GM21825 (cell line): ENCODE results near the gene MFN1.
"Not testable (repeated sequence)": the region's sequence is repeated elsewhere in the genome, so short reads cannot be mapped to it uniquely, and the experiment has no call there.

ENCODE experiments used
- ATAC-seq: cut with Tn5 transposase; IDR thresholded peaks from one replicate; pipeline ENCODE4 v1.9.1; 2021; ENCODE audit warnings: mild to moderate bottlenecking, moderate library complexity; ENCODE audit not compliant: unreplicated experiment

Gene MFN1

DNA sequence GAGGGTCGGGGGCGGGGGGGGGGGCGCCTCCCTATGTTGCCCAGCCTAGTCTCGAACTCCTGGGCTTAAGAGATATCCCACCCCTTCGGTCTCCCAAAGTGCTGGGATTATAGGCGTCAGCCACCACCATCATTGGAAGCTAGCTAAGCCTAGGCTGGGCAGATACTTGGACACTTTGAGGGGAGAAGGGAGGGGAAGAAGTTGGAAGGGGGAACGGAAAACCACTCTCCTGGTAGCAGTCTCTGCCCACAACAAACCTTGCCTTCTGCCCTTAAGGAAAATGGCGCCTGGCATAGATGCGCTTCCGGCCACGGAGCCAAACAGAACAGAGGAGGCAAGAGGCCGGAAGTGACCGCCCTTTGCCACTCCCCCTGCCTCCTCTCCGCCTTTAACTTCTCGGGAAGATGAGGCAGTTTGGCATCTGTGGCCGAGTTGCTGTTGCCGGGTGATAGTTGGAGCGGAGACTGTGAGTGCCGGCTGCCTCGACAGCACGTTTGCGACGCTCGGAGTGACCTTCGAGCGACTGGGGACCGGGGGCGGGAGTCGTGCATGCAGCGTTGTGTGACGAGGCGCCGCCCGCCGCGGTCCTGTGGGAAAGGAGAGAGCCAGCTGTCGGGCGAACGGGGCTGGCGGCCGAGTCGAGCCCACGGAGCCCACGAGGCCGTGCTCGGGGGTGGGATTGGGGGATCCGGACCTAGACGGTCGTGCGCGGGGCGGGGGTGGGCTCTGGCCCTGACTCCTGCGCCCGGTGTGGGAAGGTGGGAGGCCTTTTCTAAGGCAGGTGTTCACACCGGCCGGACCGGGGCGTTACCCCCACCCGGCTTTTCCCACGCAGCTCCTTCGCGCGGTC, at the start of gene MFN1:
MFN1 (plus strand) TSS at position 365 of the 850 bp plus-strand sequence. CDS start 1,143 bp downstream, outside the sequence.
- ATAC-seq, result peak; percentile 93

DNA sequence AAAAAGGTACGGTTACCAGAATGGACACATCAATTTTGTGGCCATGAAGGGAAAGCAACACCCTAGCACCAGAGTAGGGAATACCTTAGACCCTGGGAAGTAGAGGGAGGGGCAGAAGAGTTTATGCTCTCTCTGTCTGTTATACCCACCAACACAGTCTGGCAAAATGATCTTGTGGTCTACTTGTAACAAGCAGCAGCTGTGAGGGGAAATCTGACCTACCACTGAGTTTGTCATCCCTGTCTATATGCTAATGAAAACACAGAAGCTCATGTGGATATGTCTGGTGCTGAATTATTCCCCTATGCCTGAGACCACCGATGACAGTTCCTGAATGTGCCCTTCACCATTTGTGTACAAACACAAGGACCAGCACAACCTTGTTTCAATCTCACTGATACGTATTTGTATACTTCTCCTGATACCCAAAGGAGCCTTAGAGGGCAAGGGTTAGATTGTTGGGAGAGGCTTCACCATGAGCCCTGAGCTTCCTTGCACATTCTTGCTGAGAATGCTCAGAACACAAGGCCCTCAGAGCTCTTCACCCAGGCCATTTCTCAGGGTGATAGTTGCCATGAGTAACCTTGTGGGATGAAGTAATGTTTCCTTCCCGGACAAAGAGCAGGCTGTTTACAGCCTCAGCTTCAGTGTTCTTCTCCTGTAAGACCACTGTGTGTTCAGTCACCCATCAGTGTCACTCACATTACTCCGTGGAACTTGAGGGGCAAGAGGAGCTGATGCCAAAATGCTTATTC, 49.4 kb upstream of the MFN1 start:
- no peak for ATAC-seq

DNA sequence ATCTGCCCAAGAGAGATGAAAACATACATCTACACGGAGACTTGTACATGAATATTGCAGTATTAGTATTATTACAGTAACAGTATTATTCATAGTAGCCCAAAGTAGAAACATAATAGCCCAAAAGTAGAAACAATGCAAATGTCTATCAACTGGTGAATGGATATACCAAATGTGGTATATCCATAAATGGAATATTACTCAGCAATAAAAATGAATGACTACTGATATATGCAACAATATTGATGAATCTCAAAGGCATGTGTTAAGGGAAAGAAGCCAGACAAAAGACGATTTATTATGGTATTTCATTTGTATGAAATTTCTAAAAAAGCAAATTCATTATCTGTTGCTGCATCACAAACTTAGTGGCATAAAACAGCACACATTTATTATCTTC, 48.2 kb upstream of the MFN1 start:
- no peak for ATAC-seq

DNA sequence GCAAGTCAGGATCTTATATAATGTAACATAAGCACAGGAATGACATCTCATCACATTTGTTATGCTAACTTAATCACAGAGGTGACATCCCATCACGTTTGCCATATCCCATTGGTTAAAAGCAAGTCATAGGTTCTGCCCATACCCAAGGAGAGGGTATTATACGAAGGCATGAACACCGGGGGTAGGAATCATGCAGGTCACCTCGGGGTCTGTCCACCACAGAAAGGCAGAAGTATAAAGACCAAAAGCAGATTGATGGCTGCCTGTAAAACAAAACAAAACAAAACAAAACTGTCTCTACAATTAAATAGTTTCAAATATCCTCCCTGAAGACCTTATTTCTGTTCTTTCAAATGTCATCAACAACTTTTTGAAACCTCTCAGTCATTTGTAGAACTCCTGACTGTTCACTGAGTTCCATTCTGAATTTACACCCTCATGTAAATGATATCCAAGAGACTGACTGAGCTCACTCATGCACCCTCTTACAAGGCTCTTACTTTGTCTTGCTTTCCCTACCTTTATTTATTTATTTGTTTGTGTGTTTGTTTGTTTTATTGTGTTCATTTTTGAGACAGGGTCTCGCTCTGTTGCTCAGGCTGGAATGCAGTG, 47.4 kb upstream of the MFN1 start:
- peak; percentile 51 for ATAC-seq

DNA sequence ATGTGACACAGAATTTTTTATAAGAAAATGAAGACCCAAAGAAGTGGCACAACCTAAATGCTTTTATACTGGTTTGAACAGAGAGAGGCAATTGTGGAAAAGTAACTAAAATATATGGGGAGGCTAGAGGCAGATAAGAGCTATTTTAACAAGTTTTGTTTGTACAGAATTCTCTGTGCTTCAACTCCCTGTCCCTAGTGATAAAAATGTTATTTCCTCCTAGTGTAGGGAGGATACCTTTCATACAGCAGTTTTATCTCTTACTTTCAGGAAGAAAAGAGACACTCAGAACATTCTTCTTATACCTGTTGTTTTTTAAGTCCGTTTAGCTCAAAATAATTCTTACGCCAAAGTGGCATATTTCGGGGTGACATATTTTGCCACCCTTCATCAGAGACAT, 45.9 kb upstream of the MFN1 start:
- ATAC-seq, result no peak

DNA sequence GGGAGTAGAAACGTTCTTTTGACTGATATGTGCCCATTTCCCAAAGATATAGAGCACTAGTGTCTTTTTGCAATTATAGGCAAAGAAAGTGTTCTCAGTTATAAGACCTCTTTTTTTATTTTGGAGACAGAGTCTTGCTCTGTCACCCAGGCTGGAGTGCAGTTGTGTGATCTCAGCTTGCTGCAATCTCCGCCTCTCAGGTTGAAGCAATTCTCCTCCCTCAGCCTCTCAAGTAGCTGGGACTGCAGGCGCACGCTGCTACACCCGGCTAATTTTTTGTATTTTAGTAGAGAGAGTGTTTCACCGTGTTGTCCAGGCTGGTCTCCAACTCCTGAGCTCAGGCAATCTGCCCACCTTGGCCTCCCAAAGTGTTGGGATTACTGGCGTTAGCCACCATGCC, 45.4 kb upstream of the MFN1 start:
- no peak for ATAC-seq

DNA sequence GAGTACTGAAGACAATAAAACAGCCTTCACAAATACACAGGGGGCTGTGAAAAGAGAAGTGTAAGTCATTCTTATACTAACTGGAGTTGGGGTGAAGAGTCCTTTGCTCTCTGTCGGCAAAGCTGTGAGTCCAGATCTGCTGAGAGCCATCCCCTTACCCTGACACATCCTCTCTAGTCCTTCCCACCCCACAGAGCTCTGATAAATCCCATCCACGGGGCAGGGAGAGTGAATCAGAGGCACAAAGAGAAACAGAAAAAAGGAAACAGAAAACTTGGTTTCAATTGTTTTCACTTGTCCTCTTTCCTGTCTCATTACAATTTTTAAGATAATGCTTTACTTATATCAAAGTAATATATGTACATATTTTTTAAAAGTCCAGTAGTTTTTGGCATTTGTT, 42.9 kb upstream of the MFN1 start:
- ATAC-seq, result no peak

DNA sequence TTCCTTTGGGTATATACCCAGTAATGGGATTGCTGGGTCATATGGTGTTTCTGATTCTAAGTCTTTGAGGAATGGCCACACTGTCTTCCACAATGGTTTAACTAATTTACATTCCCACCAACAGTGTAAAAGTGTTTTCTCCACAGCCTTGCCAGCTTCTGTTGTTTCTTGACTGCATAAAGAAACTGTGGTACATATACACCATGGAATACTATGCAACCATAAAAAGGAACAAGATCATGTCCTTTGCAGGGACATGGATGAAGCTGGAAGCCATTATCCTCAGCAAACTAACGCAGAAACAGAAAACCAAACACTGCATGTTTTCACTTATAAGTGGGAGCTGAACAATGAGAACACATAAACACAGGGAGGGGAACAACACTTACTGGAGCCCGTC, 40.1 kb upstream of the MFN1 start:
- ATAC-seq, result not testable (repeated sequence)

DNA sequence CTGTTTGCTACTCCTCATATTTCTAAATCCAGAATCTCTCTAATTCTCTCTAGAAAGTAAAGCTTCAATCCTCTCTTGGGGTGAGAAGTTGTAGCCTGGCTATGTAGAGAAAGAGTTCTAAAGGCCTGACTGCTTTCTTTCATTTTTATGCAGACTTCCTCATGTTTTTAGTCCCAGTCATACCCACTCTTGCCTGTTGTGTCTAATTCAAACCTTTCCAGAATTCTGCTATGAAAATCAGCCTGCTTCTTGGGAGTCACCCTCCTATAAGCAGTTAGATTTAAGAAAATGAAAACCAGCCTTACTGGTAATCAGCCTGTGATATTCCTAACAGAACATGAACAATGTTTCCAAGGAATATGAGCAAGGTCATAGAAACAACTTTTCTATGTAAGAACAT, 39.5 kb upstream of the MFN1 start:
- ATAC-seq, result no peak

DNA sequence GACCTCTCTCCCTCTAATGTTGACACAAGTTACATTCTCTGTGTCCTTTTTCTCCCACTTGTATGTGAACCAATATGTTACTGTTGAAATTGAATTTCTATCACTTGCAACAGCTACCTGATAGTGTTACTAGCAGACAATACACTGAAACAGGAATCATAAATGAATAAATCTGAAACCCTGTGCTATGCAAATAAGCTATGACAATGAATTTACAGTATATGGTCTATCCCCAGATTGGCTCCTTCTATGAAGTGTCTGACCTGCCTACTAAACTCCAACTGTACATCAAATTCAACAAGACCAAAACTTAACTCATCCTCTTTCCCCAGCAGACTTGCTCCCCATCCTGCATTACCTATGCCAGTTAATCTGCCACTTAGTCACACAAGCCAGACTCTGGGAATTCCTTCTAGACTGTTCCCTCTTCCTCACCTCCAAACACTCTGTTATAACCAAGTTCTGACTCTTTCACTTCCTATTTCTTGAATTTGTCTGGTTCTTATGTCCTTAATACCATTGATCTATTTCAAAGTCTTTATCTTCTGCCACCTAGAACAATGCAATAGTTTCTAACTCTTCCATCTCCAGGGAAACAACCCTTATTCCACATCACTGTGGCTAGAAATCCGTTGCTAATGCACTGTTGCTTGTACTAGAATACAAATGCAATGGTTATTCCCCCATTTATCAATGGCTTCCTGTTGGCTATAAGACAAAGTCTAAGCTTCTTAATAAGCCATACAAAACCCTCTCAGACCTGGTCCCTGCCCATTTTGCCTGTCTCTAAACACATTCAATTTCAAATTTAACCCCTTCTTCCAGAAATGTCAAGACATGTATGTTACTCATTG, 38.1 kb upstream of the MFN1 start:
- ATAC-seq, result peak; percentile 95

DNA sequence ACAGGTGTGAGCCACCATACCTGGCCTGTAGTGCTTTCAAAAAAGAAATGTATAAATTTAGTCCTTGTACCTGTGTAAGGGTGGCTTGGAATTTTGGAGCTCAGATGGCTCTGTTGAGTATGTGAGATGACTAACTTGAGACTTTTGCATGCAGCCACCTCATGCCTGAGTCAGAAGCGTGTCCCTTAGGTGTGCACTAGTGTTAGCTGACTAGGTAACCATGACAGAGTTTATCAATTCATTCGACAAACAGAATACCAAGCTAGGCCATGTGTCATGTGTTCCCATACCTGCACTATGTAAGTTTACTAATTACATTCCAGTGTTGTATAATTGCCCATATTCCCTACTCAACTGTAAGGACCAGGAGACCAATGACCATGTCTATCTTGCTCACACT, 28.6 kb upstream of the MFN1 start:
- ATAC-seq, result no peak

DNA sequence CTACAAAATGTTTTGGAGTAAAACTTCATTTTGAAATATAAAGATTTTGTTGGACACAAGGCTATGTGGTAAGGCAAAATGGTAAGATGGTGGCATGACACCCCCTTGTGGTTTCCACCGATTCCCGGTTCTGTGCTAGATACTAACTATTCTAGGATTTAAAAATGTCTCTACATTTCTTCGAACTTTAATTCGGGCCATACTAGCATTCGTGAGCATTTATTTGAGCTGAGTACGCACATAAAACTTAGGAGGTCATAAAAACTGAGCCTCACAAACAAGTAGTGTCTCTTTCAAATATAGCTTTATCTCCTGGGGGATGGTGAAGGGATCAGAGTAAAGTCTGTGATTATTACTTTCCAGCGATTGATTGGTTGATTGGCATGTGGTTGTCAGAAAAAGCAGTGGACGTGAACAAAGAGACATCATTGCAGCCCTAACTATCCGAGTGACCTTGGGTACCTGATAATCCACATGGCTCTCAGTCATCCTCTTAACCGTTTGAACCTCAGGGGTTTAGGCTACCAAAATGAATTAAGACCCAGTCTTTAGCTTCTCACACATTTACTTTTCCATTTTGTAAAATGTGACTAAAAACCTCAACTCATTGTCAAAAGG, 25.7 kb upstream of the MFN1 start:
- ATAC-seq, result no peak

DNA sequence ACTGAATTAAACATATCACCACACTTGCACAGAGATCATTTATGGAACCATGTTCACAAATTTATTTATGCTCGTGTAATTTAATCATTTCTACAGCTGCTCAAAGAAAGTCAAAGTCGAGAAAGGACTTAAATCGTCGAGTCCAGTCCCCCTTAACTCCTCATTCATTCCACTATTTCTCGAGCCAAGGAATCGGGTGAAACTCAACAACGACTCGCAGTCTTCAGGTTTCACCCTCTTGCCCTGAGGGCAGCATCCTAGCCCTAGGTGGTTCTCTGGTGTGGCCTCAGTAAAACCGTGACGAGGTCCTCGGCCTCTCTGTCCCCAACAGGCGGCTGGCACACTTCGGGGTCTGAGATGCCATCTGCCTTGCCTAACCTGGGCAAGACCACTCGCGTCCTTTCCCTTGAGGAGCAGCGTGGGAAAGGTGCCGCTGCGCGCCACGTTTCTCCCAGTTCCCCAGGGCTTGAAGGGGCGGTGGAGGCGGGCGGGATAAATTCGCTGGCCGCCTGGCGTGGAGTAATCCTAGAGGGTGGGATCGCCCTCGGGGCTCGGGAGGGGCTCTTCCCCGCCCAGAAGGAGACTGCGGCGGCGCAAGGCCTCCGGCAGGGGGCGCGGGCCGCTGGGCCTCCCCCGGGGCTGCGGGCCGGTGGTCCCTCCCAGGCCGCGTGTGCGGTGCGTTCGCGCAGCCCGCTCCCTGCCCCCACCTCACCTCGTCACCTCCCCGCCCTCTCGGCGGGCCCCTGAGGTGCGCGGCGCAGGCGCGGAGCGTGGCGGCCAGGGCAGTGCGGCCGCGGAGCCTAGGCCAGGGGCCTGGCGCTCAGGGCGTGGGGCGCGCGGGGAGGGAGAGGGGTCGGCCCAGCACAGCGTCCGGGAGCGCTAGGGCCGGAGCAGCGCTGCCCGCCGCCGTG, 25.0 kb upstream of the MFN1 start, which contains the start of gene ZNF639:
ZNF639 (plus strand) TSS at position 746 of the 911 bp plus-strand sequence. CDS start 5,263 bp downstream, outside the sequence.
- ATAC-seq, result peak; percentile 73

DNA sequence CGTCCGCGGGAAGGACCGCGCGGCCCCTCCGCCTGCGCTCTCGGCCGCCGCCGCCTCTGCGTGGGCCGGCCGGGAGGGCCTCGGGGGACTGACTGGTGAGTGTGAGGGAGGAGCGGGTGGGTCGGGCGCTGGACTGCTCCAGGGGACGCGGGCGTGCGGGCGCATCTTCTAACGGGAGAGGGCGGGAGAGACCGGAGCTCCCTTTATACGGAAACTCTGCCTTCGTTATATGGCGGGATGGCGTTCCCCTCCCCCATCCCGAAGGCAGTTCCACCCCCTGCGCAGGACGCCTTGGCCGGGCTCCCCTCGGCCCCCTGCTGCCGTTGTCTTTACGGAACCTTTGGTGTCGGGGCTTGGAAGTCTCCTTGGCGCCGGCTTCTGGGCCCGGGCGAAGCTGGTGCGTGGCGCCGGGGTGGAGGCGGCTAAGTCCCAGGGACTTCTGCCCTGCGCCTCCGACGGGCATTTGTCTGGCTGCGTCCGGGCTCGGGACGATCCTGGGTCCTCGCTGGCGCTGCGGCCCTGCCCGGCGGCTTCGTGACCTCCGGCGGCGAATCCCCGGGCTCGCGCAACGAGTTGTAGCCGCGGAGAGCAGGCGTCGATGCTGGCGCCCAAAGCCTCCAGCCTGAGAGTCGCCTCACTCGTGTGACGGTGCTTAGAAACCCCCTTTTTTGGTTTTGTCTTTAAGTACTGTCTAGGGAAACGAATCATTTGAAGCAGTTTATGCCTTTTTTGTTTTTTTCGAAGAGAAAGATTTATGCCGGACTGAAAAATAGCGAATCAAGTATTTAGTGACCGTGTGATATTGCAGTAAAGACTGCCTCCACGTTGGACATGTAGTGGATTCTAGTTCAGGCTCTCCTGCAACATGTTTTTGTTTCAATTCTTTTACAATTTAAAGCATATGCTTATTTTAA, 24.1 kb upstream of the MFN1 start:
- ATAC-seq, result peak; percentile 40

DNA sequence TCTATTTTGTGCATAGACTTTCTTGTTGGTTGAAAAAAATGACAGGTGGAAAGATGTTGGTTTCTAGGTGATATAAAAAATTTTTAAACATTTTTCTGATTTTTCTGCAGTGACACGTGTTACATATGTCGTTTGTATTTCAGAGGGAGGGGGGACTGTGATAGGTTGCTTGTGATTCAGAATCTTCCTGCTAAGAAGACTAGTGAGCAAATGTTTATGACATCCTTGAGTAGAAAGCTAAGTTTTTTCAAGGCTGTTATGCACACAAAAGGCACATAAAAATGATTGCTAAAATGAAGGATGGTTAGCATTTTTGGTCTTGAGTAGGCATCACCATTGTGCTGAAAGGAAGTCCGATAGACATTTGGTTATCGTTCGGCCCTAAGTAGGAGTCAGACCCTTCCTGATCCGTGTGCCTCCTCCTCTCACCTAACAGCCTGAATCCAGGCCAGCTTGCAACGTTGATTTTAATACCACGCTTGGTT, 23.2 kb upstream of the MFN1 start:
- ATAC-seq, result no peak

DNA sequence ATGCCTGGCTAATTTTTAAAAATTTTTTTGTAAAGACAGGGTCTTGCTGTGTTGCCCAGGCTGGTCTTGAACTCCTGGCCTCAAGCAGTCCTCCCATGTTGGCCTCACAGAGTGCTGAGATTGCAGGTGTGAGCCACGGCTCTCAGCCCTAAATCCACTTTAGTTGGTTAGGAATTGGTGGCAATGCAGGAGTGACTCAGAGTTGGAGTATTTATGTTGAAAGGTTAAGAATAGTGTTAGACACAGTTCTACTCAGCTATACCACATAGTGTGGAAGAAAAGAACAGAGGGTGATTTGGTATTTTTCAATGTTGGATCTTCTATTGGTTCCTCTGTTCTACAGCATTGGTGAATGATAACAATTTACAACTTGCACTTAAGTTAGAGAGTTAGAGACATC, 17.1 kb upstream of the MFN1 start:
- ATAC-seq, result no peak

DNA sequence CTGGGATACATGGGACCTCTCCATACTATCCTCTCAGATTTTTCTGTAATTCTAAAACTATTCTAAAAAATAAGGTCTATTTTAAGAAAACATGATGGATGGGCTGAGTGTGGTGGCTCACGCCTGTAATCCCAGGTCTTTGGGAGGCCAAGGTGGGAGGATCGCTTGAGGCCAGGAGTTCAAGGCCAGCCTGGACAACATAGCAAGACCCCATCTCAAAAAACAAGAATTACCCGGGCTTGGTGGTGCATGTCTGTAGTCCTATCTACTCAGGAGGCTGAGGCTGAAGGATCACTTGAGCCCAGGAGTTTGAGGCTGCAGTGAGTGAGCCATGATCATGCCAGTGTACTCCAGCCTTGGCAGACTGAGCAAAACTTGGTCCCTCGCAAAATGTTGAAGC, 15.3 kb upstream of the MFN1 start:
- ATAC-seq, result no peak

DNA sequence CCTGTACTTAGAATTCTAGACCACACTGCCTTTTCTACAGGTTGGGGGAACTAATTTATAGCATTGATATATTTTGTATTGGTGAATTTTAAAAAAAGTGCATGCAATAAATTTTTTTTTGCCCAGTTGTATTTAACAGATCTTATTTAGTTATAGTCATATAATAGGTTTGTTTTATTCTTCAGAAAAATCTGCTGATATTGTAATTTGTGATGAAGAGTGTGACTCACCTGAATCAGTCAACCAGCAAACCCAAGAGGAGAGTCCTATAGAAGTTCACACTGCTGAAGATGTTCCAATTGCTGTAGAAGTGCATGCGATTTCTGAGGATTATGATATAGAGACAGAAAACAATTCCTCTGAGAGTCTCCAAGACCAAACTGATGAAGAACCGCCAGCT, 14.4 kb upstream of the MFN1 start:
- ATAC-seq, result no peak
